Sigmoid colon (tissue), 3 donors: ENCODE results near the gene YPEL2.

Experiments used
- CTCF ChIP-seq, 4 experiments: fragments of 450-650 bp in 3 of 4; fragments of 200-600 bp in 1 of 4; IDR thresholded peaks; one replicate each; pipeline ENCODE4 v1.5.1; 2016 to 2019; ENCODE audit warnings: antibody characterized with exemption in 4 of 4, mild to moderate bottlenecking in 3 of 4, moderate library complexity in 2 of 4
- POLR2A ChIP-seq, 2 donors: fragments of 450-650 bp; IDR thresholded peaks; one replicate each; pipeline ENCODE4 v1.6.1; 2016; ENCODE audit warnings: antibody characterized with exemption in 2 of 2, mild to moderate bottlenecking in 2 of 2, moderate library complexity in 2 of 2

GRCh38 chr17:59439741-59440211 is 108.3 kb downstream of the YPEL2 start:
- TF ChIP-seq CTCF (IDR thresholded peaks at IDR 0.05), result no peak
- no peak for TF ChIP-seq POLR2A (IDR thresholded peaks at IDR 0.05)
